Amniotic stem cell (primary cell): Measurements from ENCODE around the gene ELF2.
A peak's percentile ranks its signal among the peaks of the same experiment; 100 is the strongest.
"Not testable (repeated sequence)": the region's sequence is repeated elsewhere in the genome, so short reads cannot be mapped to it uniquely, and the experiment has no call there.

Experiments
- DNase-seq: peaks from one replicate; lab custom pipeline; 2025; lab: John Stamatoyannopoulos, UW

The ELF2 gene

DNA sequence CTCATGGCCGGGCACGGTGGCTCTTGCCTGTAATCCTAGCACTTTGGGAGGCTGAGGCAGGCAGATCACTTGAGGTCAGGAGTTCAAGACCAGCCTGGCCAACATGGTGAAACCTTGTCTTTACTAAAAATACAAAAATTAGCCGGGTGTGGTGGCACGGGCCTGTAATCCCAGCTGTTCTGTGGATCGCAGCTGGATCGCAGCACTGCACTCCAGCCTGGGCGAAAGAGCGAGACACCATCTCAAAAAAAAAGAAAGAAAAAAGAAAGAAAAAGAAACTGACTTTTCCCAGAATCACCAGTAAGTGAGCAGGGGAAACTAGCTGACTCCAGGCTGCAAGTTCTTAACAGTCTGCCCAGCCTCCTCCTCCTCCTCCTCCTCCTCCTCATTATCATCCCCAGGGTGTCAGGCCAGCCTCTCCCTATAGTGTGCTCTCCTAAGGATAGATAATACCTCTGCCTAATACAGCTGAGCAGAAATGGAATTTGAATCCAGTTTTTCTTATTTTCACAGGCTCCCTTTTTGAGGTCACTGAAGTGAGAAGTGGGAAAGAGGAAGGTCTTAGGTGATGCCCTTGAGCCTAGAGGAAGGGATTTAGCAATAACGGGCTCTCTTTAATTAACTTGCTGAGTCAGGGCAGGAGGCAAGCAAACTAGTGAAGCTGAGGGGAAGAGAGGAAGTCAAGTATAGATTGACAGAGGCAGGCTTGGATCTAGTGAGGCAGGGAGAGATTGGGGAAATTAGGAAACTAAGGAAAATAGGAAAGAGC, 11.8 kb upstream of the ELF2 start:
- DNase-seq, result no peak

- DNase-seq, result no peak
These were observed 7.1 kb upstream of the ELF2 start for GRCh38 chr4:139184129-139184528.

DNA sequence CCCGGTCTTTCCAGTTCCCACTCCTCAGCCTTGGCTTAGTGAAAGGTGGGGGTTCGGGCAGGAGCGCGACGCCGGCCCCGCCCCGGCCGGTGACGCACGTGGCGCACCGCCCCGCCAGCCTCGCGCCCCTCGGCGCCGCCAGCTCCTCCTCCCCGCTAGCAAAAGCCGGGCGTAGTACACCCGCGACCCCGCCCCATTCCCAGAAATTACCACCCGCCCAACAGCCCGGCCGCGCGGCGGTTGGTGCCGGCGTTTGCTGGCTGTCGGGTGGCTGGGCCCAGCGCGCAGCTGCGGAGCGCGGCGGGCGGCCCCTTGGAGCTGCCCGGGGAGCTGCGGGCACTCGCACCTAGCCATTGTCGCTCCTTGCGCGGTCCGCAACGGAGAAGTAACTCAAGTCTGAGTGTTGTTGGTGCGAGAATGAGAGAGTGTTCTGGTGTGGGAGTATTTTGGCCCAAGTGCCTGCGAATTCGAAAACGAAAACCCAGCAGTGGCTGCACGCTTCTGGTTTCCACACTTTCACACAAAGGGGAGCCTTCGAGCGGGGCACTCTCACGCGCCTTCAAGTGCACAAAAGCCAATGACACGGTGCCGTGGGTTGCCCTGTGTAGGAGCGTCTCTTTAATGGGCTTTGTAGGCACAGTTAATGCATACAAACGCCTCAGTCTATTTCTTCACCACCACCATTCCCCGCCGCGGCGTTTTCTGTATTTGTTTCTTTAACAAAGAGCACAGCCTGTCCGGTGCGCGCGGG, 1.0 kb upstream of the ELF2 start:
- peak; percentile 94 for DNase-seq

DNA sequence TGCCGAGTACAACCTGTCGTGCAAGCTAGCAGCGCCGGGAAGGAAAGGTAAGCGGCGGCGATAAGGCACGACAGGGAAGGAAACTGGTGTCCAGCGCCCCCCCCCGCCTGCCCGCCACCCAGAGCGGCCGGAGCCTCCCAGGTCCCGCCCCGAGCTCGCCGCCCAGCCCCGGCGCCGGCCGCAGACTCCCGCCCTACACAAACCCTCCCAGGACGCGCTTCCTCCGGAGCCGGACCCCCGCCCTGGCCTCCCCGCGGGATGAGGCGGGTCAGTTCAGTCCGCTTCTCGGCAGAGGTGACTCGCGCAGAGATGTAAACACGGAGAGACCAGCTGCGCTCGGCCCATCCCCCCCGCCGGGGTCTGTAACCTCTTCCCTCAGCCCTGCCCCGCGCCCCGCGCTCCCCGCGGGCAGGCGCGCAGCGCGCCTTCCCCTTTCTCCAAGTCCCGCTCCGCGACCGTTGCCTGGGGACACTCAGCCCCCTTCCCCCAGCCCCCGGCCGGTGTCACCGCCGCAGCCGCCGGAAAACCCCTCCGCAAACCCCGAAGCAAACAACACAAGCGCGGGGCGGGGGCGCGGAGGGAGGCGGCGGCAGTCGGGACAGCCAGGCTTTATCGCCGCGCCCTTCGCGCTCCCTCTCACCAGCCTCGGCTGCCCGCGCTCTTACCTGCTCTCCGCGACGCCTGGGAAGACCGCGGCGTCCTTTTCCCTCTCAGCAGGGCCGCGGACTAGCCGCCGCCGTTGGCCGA, 543 bp downstream of the ELF2 start:
- DNase-seq, result peak; percentile 31

GRCh38 chr4:139175646-139176301, 1.2 kb downstream of the ELF2 start:
- DNase-seq, result peak; percentile 30

- DNase-seq, result peak; percentile 43
These were observed 4.9 kb downstream of the ELF2 start for GRCh38 chr4:139171876-139172691.

DNA sequence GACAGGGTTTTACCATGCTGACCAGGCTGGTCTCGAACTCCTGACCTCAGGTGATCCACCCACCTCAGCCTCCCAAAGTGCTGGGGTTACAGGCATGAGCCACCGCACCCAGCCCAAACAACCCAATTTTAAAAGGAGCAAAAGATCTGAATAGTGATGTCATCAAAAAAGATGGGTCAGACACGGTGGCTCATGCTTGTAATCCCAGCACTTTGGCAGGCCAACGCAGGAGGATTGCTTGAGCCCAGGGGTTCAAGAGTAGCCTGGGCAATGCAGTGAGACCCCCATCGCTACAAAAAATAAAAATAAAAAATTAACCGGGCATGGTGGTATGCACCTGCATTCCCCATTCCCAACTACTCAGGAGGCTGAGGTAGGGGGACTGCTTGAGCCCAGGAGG, 6.1 kb downstream of the ELF2 start:
- DNase-seq, result no peak

DNA sequence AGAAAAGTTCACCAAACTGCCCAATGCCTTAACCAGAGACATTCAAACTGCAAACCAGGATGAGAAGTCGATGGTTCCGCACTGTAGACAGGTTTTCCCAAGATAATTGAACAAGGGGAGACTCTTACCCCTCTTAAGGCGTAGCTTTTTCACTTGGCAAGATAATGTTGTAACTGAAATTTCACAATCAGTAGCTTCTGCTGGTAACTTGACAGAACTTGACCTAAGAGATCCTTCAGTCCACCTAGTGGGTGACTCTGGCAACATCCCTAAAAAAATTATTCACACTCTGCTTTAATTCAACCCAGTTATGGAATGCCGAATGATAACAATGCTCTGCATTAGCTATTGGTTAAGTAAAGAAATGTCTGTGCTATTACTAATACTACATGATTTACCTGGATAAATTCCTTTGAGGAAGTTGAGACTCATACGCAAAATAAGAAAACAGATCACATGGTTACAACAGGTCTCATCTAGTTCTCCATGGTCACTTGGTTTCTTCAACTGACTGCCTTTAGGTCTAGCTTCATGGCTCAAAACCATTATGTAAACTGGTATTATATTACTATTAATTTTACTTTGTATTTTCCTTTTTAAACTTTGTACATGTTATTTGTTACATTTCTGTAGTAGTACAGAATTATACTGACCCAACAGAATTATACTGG, 9.1 kb downstream of the ELF2 start:
- DNase-seq, result no peak

- no peak for DNase-seq
These were observed 12.3 kb downstream of the ELF2 start for GRCh38 chr4:139164731-139165130.

GRCh38 chr4:139163806-139164206, 13.2 kb downstream of the ELF2 start:
- no peak for DNase-seq

DNA sequence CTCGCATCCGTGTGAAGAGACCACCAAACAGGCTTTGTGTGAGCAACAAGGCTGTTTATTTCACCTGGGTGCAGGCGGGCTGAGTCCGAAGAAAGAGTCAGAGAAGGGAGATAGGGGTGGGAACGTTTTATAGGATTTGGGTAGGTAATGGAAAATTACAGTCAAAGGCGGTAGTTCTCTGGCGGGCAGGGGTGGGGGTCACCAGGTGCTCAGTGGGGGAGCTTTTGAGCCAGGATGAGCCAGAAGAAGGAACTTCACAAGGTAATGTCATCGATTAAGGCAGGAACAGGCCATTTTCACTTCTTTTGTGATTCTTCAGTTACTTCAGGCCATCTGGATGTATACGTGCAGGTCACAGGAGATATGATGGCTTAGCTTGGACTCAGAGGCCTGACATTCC, 19.0 kb downstream of the ELF2 start:
- DNase-seq, result not testable (repeated sequence)

- no peak for DNase-seq
These were observed 22.0 kb downstream of the ELF2 start for GRCh38 chr4:139154952-139155557.

DNA sequence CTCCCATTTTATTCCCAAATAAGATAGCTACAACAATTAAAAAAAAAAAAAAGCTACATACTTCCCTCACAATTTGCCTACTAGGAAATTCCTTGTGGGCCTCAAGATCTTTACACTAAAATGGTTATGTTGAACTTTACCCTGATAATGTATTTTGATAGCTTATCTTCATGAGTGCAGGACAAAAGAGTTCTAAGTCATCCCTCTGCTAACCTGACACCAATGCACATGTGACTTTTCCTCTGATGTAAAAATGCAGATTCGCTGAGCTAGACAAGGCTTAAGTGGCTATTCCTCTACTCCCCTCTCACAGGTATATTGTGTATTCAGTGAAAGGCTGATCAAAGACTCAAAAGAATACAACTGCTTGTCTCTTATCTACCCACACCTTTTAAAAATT, 22.5 kb downstream of the ELF2 start:
- DNase-seq, result no peak

DNA sequence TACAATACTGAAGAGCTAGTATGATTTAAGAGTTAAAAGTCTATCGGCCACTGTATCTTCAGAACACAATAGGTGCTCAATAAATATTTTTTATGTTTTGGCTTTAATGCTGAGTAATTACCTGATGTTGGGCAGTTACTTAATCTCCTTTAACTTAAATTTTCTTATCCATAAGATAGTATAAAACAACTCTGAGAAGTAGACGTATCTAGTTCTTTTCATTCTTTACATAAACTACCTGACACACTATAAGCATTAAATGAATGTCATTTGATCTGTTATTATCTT, 22.9 kb downstream of the ELF2 start:
- DNase-seq, result no peak

GRCh38 chr4:139153411-139154133, 23.4 kb downstream of the ELF2 start:
- DNase-seq, result no peak

DNA sequence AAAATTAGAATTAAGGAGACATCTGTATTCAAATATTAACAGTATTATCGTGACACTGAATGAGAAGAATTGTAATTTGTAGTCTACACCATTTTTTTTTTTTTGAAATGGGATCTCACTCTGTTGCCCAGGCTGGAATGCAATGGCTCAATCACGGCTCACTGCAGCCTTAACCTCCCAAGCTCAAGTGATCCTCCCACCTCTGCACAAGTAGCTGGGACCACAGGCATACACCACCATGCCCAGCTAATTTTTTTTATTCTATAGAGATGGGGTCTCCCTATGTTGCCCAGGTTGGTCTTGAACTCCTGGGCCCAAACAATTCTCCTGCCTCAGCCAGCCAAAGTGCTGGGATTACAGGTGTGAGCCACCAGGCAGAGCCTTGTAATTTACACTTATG, 24.8 kb downstream of the ELF2 start:
- no peak for DNase-seq

DNA sequence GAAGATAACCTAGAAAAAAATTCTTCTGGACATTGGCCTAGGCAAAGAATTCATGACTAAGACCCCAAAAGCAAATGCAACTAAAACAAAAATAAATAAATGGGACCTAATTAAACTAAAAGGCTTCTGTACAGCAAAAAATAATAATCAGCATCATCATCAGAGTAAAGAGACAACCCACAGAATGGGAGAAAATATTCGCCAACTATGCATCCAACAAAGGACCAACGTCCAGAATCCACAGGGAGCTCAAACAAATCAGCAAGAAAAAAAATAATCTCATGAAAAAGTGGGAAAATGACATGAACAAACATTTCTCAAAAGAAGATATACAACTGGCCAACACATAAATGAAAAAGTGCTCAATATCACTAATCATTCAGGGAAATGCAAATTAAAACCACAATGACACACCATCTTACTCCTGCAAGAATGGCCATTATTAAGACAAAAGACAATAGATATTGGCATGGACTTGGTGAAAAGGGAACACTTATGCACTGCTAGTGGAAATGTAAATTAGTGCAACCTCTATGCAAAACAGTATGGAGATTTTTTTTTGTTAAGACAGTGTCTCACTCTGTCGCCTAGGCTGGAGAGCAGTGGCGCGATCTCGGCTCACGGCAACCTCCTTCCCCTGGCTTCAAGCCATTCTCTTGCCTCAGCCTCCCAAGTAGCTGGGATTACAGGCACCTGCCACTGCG, 29.9 kb downstream of the ELF2 start:
- no peak for DNase-seq

DNA sequence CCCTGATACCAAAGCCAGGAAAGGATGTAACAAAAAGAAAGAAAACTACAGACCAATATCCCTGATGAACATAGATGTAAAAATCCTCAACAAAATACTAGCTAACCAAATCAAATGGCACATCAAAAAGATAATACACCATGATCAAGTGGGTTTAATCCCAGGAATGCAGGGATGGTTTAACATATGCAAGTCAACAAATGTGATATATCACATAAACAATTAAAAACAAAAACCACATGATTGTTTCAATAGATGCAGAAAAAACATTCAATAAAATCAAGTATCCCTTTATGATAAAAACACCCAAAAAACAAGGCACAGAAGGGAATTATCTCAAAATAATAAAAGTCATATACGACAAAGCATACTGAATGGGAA, 31.5 kb downstream of the ELF2 start:
- no peak for DNase-seq

- no peak for DNase-seq
These were observed 32.0 kb downstream of the ELF2 start for GRCh38 chr4:139144911-139145551.
